Measurements from ENCODE around the gene GRM7.

GRM7 gene

GRCh38 chr3:7322957-7323669, 462.2 kb downstream of the GRM7 start:
- no peak for DNase-seq

DNA sequence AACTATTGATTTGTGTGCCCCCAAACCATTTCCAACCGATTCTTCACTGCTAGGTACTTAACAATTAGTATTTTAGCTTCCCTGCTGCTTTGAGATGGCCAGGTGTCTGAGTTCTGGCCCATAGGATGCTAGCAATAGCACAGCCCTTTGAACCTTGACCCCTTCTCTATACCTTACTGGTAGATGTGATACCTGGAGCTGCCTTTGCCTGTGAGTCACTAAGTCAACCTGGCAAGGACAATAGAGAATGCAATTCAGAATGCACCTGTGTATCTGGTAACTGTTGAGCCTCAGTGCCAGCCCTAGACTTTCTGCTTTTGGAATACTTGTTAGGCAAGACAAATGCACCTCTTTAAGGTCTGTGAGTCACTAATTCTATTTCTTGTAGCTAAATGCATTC, 467.4 kb downstream of the GRM7 start:
- no peak for DNase-seq

GRCh38 chr3:7332696-7333095, 471.8 kb downstream of the GRM7 start:
- DNase-seq = no peak

- no peak for DNase-seq
Measured at GRCh38 chr3:7333125-7333524, 472.2 kb downstream of the GRM7 start.

GRCh38 chr3:7340795-7341194, 479.9 kb downstream of the GRM7 start:
- no peak for DNase-seq

DNA sequence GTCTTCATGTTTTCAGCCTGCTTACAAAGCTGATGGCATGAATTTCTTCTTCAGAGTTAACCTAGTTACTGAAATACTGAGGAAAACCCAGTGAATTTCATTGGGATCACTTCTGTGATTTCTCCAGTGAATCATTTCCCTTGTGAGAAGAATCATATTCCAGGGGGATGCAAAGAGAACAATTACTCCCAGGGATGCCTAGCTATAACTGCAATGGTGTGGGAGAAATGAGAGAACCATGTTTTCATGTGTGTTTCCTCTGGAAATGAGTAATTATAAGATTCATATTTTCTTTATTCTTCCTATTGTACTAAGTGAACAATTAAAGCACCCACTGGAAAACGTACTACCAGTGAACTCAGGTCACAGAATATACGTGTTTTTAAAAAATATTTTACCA, 485.4 kb downstream of the GRM7 start:
- DNase-seq = no peak

DNA sequence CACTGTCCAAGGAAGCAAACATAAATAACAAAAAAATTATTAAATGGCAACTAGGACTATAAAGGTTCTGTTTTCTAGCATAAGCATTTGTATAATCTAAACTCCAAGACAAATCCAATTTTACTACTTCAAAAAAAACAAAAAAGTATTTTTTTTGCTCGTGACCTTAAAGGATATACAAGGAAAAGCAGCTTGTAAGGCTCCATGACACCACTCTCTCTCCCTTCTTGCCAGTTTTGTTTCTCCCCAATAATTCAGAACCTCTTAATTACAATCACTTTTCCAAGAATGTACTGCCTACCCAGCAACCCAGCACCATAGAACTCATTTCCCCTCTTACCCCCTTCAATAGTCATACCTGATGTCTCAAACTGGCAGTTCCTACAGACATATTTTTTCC, 496.2 kb downstream of the GRM7 start:
- no peak for DNase-seq

- DNase-seq = no peak
Measured at GRCh38 chr3:7367968-7368367, 507.1 kb downstream of the GRM7 start.

GRCh38 chr3:7368597-7368996, 507.7 kb downstream of the GRM7 start:
- no peak for DNase-seq

DNA sequence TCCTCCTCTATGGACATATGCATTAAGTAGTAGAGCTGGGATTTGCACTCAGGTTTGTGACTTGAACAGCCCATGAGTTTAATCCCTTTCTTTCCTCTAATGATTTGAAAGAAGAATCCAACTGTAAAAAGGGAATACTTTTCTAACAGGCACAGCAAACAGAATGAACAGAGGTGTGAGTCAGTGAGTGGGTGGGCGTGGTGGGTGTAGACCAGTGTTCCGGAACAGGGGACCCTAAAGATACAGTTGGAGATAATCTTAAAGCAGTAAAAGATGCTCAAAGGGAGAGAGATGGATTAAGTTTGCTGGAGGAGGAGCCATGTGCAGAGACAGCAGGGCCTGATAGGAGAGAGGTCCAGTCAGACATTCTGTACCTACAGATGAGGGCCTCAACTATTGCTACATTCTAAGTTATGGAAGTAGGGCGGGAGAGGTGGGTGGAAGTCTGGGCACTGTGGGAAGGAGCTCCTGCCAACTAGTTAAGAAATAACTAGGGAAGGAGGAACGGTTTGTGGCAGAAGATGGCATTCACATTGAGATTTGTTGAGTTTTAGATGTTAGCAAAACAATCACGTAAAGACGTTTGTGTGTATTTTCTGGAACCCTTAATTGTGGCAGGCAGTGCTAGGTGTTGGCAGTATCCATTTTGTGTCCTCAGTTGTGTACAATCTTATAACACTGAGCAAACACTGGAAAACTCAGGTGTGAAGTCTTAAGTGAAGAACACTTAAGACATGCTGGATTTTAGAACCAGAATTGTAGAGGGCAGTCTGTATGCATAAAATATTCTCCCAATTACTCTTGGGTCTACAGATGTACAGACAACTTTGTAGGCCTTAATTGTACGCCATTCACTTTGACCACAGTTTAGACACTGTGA, 511.0 kb downstream of the GRM7 start:
- no peak for DNase-seq

DNA sequence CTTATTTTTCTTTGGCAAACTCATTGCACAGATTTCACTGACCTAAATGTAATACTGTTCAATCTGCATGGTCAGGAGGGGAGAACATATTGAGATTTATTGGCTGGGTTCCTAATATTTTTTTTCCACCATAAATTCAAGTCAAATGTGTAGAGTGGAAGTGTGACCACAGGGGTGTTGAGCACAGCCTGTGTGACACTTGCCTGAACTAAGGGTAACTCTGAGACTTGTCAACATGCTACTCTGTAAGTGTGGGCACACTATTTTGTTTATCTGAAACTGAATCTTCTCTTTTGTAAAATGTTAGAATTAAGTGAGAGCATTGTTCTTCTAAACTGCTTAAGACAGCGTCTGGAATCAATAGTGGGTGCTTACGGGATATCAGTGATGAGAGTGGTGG, 516.2 kb downstream of the GRM7 start:
- DNase-seq = no peak

GRCh38 chr3:7381741-7382140, 520.8 kb downstream of the GRM7 start:
- DNase-seq = no peak

DNA sequence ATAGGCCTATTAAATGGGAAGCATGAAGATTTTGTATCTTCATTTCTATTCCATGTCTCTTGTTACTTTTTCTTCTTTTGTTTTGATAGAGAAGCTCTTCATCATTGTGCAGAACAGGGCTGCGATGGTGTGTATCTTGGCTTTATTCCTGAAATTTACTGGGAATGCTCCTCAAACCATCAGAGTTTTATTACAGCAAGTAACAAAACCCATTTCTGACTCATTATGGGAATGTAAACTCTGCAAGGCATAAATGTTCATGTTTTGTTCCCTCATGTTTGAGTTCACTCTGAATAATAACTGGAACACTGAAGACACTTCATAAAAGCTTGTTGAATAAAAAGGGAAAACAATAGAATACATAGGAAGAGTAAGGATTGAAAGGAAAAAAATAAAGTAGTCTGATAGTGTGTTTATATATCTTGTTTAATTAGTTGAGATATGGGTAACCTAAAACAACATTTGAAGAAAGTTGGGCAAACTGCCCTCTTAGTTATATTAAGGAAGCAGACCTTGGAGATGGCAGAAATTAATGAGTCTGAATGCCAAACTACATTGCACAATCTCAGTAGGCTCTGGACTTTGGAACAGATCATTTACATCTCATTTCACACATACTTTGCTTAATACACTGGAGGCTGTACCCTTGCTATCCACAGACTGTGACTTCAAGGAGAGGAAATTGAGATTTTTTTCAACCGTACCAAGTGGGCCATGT, 521.5 kb downstream of the GRM7 start:
- DNase-seq = no peak

- no peak for DNase-seq
Measured at GRCh38 chr3:7385635-7386034, 524.7 kb downstream of the GRM7 start.

GRCh38 chr3:7388026-7388425, 527.1 kb downstream of the GRM7 start:
- no peak for DNase-seq

- DNase-seq = no peak
Measured at GRCh38 chr3:7392206-7392605, 531.3 kb downstream of the GRM7 start.

DNA sequence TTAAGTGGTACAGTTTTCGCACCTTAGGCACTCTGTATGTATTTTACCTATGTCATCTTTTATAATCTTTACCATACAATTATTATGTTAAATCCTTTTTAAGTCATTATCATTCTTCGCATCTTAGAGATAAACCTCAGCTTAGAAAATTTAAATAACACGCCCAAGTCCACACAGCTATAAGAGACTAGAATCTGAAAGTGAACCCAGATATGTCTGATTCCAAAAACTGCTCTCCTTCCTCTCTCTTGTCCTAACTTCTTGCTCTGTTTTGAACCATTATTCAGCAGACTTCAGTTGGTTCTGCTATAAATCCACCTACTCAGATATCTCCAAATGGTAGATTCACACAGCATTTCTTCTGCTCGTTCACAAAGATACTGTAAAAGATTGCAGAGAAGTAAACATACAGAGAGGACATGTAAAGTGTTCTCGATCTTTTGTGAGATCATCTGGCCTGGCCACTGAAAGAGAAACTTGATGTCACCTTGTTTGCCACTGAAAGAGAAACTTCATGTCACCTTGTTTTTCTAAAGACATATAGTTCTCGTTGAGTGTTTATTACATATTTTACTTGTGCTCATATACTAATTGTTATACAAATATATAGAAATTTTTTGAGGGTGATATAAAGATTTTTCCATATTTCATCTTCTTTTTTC, 533.2 kb downstream of the GRM7 start:
- no peak for DNase-seq

- DNase-seq = no peak
Measured at GRCh38 chr3:7396534-7396933, 535.6 kb downstream of the GRM7 start.

GRCh38 chr3:7397097-7397496, 536.2 kb downstream of the GRM7 start:
- no peak for DNase-seq

DNA sequence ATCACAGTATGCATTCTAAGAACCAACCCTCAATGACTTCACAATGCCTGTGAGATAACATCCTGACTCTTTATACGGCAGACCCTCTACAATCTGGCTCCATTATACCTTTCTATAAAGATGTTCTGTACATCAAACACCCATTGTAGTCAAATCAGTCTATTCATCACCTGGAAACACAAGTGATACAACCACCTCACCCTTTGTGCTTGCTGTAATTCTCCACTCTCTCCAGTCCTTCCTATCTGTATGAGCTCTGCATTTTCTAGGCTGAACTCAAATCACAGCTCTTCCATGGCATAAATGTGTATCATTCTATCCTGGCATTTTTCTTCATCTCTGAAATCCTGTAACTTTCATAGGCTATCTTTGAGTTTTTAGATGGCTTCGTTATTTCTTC, 539.4 kb downstream of the GRM7 start:
- no peak for DNase-seq

- DNase-seq = no peak
Measured at GRCh38 chr3:7401418-7401817, 540.5 kb downstream of the GRM7 start.

- DNase-seq = no peak
Measured at GRCh38 chr3:7407107-7407506, 546.2 kb downstream of the GRM7 start.

- no peak for DNase-seq
Measured at GRCh38 chr3:7410782-7411181, 549.9 kb downstream of the GRM7 start.

Measured in CD4-positive, alpha-beta T cell treated with Interleukin-17A for 4 hours (primary cell).